Stimulated activated CD4-positive, alpha-beta T cell treated with anti-CD3 and anti-CD28 coated beads, Interleukin-4, amount 100 ng/mL, for 24 hours (primary cell): ENCODE results near the gene FCMR.

Source experiments
- DNase-seq: peaks from one replicate; pipeline ENCODE4 v3.0.0-alpha.2; 2020

FCMR gene

DNA sequence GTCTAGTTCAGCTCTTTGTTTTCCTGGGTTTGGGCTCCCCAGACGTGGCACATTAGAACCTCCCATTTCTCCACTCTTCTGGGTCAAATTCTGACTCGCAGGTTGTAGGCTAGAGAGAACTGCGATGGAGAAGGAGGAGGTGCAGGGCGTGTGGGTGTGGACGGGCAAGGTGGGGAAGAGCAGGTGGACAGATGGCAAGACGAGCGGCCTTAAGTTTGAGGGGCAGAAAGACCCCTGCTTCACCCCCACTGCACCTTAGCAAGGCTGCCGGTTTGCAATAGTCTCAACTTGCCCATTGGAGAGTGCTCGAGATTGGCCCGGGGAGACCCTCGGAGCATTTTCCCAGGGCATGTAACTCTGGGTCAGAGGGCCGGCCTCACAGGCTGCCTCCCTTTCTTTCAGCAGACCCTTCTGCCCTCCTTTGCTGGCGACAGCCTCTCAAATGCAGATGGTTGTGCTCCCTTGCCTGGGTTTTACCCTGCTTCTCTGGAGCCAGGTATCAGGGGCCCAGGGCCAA, 22.8 kb downstream of the FCMR start:
- DNase-seq, result no peak

DNA sequence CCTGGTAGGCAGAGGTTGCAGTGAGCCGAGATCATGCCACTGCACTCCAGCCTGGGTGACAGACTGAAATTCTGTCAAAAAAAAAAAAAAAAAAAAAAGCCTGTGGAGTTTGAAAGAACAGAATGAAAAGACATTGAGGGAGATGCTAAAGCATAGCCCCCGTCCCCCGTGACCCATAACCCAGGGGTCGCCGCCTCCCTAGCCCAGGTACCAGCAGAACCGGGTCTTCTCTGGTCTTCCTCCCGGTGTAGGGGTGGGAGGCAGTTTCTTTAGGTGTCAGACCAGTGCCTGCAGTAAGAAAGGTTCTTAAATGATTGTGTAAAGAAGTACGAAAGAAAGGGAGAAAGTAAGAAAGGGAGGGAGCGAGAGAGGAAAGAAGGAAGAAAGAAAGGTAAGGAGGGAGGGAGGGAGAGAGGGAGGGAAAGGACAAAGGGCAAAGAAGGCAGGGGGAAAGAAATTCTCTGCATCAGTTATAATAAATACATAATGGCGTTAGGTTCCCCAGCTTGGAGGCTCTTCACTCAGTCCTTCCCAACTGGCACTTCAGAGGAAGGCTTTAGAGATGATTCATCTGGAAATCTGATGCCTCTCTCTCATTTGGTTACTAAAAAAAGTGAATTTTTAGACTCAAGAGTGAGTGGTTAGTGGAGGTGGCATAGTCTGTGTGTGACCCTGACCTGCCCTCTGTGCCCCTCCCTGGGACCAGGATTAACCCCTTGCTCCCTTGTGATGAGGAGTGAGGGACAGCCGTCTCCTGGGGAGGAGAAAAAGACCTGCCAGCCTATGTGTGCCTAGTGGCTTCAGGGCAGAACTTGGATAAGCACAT, 23.4 kb downstream of the FCMR start:
- no peak for DNase-seq

DNA sequence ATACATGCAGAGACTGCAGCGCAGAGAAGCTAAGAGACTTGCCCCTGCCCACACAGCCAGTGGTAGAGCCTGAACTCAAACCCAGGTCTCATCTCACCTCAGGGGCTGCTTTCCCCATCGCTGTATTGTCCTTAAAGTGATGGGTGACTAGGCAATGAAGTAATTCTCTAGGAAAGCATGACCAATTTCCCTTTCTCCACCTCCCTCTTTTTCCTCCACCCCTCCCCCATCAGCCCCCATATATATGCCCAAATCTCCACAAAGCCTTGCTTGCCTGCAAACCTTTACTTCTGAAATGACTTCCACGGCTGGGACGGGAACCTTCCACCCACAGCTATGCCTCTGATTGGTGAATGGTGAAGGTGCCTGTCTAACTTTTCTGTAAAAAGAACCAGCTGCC, 24.6 kb downstream of the FCMR start, which contains the start of gene IL24:
Gene IL24 (plus strand): TSS at position 269 of the 400 bp plus-strand sequence. CDS start 390 bp downstream, outside the sequence.
- DNase-seq, result peak; percentile 74

DNA sequence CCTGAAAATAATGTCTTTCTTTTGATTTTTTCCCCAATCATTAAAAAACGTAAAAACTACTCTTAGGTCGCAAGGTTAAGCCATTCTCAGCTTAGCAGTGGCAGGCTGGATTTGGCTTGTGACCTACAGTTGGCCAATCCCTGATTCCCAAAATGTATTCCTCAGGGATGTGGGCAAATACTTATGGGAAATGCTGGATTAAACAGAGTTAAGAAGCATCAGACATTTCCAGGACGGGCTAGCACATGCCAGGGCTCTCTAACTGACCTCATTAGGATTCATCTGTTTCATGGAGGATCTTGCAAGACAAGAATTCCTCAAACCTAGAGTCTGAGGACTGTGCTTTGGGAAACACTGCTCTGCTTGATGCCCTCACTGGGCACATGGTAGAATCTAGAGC, 25.5 kb downstream of the FCMR start:
- DNase-seq, result no peak

DNA sequence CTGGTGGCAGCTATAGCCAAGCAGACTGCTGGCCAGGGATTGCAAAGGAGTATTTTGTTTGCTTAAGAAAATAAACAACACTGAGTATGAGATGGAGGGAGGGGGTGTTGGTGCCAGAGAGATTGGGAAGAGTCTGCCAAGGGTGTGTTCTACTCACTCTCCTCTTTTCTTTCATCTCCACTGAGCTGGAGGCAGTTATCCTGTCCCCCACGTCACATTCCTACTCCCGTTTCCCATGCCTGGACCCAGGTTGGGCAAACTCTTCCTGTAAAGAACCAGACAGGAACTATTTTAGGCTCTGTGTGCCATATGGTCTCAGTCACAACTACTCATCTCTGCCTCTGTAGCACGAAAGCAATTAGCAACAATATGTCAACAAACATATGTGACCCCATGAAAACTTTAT, 25.9 kb downstream of the FCMR start:
- DNase-seq, result no peak

DNA sequence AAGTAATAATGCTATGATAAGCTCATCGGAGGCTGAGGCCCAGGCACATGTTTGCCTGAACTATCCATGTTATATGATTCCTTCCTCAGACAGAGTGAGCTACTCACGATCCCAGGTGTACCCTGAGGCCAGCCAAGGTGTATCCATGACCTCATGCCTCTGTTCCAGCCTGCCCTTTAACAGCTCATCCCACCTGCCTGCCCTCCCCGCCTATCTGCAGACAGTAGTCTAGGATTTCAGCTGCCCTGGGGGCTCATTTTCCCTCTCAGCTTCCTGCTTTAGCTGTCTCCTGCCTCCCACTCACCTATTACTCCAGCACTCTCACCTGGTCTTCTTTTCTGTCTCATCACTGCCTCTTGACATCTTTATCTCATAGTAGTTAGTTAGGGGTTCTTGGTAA, 26.4 kb downstream of the FCMR start:
- no peak for DNase-seq

DNA sequence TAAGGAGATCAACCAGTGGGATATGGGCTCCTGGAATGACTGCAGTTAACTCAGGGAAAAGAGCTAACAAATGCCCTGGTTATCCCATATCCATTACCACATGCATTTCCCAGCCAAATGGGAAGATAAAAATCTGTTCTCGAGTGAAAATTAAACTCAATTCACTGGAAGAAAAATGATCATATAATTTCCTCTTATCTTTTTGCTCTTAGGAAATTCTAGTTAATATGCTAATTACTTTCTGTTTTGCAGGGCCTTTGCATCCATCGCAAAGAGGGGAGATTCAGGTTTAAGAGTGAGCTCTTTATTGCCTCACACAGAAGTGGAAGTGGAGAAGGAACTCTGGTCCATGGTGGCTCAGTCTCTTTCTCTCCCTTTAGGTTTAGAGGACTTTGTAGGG, 28.4 kb downstream of the FCMR start:
- DNase-seq, result no peak

DNA sequence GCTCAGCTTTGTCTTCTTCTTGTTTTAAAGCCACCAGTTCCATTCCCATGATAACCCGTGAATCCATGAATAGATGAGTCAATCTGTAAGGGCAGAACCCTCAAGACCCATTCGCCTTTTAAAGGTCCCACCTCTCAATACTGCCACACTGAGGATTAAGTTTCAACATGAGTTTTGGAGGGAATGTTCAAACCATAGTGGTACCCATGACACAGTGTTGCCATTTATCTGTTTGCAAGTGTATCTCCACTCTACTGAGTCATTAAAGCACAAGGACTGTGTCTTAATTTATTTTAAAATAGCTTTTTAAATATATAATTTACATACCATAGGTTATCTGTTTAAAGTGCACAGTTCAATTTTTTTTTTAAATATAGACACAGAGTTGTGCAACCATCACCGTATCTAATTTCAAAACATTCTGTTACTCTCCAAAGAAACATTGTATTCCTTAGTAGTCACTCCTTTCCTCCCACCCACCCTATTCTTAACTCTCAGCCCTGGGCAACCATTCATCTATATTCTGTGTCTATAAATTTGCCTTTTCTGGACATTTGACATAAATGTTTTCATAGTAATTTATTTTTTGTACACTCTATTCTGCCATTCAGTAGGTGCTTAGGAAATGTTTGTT, 29.3 kb downstream of the FCMR start:
- no peak for DNase-seq

DNA sequence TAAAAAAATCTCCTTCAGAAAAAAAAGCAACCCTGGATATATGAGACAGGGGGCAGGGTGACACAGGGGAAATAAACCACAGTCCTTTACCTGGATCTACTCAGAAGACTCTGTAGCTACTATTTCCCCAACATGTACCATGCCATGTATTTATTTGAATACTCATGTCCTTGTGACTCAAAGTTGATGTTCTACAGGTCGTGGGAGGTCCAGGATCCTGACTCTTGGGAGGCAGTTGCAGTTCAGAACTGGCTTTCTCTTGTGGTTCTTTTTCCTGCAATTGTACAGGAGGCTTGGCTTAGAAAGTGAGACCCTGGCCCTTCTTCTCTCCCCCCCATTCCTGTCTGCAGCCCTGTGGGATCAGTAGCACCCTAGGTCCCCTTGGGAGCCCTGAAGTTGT, 30.3 kb downstream of the FCMR start:
- no peak for DNase-seq

DNA sequence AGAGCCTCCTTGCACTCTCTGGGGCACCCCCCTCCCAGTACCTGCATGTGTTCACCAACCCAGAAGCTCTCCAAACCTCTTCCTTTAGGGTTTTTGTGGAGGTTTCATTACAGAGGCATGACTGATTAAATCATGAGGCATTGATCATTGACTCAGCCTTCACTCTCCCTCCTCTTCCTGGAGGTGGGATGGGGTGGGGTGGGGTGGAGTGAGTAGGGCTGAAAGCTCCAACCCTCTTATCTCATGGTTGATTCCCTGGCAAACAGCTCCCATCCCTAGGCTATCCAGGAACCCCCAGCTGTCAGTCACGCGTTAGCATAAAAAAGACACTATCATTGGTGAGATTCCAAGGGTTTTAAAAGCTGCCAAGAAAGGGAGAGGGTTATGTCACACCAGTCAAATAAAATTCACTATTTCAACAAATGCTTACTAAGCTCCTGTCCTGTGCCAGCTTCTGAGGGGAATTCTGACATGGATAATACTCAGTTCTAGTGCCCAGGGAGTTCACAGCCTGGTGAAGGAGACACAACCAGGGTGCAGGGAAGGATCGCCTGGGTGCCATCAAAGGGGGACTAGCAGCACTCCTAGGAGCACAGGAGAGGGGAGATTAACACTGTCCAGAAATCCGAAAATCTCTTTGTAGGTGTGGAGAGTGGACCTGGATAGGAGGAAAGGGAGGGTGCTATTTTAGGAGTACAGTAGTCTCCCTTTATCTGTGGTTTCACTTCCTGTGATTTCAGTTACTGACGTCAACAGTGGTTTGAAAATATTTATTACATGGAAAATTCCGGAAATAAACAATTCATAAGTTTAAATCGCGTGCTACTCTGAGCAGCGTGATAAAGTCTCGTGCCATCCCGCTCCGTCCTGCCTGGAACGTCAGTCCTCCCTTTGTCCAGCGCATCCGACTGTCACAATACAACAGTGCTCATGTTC, 31.3 kb downstream of the FCMR start:
- DNase-seq, result no peak

DNA sequence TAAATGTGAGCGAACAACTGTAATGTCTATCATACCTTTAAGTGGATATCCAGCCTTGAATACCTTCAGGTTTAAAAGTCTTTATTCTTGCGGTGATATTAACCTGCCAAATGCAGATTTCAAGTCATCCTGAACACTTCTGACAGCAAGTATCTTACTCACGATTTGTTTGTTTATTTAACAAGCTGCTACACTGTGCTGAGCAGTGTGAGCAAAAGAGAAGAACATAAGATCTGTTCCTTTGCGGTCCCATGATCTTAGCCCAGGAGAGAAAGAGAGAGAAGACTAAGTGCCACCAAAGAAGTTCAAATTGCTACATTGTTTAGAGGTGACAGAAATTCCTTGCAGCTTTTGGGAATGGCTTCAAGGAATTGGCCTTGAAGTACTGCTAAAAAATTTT, 34.0 kb downstream of the FCMR start:
- no peak for DNase-seq

DNA sequence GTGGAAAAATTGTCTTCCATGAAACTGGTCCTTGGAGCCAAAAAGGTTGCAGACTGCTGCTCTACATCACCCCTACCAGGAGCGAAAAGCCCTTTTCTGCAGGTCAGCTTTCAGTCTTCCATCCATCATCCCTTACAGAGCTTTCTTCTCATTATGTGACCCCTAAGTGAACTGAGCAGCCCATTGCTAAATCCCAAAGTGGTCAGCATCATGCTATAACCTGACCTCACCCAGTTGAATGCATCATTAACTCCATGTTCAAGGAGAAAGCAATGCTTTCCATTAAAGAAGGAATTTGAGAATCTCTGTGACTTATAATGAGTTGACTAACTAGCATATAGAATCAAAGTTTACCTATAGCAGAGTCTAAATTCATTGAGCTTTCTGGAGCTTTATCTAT, 34.9 kb downstream of the FCMR start:
- DNase-seq, result no peak

DNA sequence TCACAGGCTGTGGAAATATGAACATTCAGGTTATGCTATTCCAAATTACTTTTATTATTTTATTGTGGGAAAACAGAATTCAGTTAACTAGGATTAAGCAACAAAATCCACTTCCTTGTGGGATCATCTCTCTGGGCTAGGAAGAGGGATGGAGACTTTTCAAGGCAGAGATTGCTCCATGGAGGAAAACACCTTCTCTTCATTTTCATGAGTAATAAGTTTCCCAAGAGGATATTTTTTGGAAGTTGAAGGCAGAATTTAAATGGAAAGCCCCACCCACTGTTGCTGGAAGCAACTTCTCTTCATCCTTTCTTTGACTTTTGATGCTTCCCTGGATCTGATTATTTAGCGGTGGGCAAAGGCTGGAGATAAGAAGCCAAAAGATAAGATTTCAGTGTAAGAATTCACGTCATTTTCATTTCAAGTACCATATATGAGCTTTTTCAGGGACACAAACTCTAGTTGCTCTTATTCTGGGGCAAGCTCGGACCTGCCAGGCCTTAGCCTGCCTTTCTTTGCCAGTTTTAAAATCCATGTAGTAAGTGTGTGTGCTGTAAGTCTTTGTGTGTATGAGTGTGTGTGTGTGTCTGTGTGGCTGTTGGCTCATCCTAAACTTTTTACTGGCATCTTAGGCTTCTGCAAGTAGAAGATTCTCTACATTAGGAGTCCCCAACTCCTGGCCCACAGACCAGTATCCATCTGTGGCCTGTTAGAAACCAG, 36.2 kb downstream of the FCMR start:
- no peak for DNase-seq

DNA sequence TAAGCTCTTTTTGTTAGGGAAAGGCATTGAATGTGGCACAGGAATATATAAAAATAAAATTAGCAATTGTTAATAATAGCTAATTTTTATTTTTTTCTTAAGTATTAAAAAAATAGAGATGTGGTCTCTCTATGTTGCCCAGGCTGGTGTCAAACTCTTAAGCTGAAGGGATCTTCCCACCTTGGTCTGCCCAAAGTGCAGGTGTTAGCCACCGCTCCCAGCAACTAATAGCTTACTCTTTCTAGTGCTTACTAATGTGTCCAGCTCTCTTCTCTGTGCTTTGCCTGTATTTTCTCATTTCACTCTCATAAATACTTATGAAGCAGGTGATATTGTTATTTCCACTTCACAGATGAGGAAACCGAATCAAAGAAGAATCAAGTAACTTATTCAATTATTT, 37.9 kb downstream of the FCMR start:
- no peak for DNase-seq

DNA sequence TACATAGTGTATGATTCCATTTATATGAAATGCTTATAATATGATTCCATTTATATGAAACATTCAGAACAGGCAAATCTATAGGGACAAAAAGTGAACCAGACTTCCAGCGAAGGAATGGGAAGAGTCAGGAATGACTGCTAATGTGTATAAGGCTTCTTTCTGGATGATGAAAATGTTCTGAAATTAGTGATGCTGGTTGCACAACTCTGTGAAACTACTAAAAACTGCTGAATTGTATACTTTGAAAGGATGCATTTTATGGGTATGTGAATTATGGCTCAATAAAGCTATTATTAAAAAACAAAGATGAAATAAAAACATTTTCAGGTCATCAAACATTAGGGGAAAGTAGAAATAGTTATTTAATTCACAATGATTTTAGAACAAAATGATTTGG, 38.6 kb downstream of the FCMR start:
- no peak for DNase-seq

DNA sequence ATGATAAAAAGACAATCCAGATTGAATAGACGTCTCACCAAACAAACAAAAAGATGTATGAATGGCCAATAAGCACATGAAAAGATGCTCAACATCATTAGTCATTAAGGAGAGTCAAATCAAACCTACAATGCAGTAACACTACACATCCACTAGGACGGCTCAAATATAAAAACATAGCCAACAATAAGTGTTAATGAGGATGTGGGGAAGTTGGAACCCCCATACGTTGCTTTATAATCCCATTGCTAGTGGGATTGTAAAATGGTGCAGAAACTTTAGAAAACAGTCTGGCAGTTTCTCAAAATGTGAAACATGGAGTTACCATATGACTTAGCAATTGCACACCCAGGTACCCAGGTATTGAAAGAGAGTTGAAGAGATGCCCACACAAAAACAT, 39.2 kb downstream of the FCMR start:
- DNase-seq, result no peak

DNA sequence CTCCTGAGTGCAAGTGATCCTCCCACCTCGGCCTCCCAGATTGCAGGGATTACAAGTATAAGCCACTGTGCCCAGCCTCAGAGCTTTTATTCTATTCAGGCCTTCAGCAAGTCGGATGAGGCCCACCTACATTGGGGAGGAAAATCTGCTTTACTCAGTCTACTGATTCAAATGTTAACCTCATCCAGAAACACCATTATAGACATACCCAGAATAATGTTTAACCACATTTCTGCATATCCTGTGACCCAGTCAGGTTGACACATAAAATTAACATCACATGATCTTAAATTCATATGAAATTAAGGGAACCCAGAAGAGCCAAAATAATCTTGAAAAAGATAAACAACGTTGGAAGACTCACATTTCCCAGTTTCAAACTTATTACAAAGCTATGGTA, 41.4 kb downstream of the FCMR start:
- no peak for DNase-seq

DNA sequence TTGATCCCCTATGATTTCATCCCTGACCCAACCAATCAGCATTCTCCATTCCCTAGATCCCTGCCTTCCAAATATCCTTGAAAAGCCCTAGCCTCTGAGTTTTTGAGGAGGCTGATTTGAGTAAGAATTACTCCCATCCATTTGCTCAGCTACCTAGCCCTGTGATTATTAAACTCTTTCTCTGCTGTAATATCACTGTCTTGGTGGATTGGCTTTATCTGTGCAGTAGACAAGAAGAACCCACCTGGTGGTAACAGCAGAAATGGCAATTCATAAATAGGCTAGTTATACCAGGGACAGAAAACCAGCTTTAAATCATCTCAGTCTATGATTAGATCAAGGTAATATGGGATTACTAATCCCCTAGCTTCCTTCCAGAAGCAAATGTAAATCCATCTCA, 43.3 kb downstream of the FCMR start:
- DNase-seq, result no peak

DNA sequence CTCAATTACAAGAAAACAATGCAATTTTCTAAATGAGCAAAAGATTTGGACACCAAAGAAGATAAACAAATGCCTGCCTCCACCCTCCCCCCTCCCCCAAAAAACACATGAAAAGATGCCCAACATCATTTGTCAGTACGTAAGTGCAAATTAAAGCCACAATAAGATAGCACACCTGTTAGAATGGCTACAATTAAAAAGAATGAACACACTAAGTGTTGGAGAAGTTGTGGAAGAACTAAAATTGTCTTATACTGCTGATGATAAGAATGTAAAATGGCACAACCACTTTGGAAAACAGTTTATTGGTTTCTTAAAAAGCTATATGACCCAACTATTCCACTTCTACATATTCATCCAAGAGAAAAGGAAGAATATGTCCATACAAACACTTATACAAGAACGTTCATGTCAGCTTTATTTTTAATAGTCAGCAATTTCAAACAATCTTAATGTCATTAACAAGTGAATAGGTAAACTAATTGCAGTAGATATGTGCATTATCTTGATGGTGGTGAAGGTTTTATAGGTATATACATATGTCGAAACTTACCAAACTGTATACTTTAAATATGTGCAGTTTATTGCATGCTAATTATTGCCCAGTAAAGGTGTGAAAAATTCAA, 45.9 kb downstream of the FCMR start:
- DNase-seq, result no peak

DNA sequence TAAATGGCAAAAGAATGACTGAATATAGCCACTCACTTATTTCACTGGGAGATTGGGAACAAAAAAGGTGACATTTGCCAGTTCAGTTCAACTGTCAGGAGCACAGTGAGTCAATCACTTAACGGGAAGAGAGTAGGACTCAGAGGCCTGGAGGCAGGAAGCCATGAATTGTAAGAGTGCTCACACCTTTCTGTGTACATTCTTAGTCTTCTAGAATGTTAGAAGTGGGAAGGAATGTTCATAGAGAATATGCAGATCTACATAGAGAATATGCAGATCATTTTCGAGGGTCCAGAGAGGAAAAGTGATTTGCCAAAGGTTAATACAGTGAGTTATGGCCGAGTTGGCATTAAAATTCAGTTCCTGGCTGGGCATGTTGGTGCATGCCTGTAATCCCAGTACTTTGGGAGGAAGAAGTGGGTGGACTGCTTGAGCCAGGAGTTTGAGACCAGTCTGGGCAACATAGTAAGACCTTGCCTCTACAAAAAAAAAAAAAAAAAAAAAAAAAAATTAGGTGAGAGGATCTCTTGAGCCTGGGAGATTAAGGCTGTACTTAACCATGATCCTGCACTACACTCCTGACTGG, 48.0 kb downstream of the FCMR start:
- DNase-seq, result no peak

DNA sequence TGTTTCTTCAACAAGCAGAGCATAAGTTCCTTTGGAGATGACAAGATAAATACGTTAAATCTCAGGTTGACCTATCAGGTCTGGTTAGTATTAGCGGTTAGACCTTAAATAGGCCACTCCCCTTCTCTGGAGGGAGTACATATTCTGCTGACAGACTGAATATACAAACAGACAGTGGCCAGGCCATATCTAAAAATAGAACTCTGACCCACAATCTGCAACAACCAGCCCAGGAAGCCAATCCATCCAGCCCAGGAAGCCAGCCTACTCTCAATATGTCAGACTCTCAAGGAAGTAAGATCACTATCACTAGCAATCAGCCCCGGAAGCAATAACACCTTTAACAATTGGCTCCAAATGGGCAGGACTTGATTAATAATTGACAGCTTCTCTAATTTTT, 49.6 kb downstream of the FCMR start:
- DNase-seq, result no peak

DNA sequence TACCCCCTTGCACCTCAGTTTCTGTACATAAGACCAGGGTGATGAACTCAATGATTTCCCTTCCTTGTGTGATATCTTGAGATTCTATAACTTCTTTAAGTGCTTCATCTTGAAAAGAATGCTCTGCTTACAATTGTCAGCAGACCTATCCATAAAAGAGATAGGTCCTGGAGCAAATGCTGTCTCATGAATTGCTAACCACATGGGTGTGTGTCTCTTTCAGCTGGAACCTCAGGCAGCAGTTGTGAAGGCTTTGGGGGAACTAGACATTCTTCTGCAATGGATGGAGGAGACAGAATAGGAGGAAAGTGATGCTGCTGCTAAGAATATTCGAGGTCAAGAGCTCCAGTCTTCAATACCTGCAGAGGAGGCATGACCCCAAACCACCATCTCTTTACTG, 53.5 kb downstream of the FCMR start:
- DNase-seq, result no peak
